ENCODE data around the gene CROCC.
"Not testable (repeated sequence)": the region's sequence is repeated elsewhere in the genome, so short reads cannot be mapped to it uniquely, and the experiment has no call there.

CROCC gene

DNA sequence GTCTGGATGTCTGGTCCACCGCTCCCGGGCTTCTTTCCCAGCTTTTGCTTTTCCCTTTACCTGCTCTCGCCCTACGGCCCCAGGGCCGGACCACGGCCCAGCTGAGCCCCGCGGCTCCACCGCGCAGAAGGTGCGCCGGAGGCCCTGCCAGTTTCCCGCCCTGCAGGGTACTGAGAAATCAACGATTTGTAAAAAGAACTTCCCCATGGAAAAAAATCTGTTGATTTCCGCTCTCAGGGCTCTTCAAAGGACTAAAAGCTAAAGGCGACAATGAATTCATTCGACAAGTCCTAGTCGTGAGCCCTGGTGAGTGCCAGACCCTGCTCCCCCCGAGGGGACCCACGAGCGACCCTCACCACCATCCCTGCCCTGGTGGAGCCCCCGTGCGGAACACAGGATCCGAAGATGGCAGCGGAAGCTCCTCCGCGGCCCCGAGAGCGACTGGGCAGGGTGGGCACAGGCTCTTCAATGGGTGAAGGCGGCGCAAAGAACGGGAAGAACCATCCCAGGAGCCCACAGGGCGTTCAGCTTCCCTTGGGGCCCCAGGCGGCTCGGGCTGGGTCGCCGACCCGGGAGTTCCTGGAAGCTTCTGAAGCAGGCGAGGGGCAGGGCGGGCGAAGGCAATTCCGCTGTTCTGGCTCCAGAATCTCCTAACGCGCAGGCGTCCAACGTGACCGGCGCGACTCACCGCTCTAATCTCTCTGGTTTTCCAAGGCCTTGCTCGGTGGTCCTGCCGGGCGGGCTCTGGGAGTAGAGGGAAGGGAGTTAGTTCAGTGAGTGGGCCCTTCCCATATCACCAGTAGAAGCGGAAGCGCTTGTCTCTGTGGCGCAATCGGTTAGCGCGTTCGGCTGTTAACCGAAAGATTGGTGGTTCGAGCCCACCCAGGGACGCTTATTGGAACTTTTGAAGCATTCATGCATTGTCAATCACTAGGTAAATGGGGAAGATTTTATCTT lies 32.6 kb upstream of the CROCC start:
- Histone ChIP-seq H3K27ac (ENCODE audit: low read depth in 2 of 2, low read length in 2 of 2) (peak overlapping the region; percentile 79 to 81), H3K36me3 (ENCODE audit: control insufficient read depth in 2 of 2, insufficient read depth in 2 of 2, low read length in 2 of 2) (no peaks in the 10 kb centered on the region), H3K4me3 (ENCODE audit: low read length in 2 of 2) (peak overlapping the region; percentile 76 to 78), H3K9me3 (ENCODE audit: control insufficient read depth in 2 of 2, low read length in 2 of 2) (no peaks in the 10 kb centered on the region), H3K27me3 (ENCODE audit: control insufficient read depth in 2 of 2, insufficient read depth in 2 of 2, low read length in 2 of 2) (no peaks in the 10 kb centered on the region), H3K4me1 (ENCODE audit: control insufficient read depth in 2 of 2, insufficient read depth in 2 of 2, low read length in 2 of 2) (peaks cover 0 to 4% of the 10 kb centered on the region in 2 donors), H3K9ac (ENCODE audit: low read depth in 1 of 2, low read length in 2 of 2) (peak overlapping the region; percentile 63 to 88)

DNA sequence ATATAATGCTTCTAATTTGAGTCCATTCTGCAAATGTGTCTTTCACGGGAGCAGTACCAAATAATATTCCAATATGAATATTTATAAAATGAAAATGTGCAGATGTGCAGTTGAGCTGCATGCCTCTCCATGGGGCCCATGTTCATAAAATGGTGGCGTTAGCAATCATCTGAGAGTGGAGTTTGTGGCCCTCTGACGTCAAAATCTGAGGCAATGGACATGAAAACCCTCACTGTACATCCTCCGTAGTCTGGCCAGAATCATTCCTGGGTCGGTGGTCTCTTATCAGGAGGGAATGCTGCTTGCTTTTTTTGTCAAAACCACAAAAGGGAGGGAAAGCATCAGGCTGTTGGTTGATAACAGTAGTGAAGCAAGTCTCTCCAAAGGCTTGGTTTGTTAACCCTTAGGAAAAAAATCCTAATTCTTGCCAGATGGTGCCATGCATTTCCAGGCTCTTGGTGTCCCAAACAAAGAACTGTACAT lies 31.2 kb upstream of the CROCC start:
- not testable (repeated sequence) for H3K27ac ChIP-seq (ENCODE audit: low read depth in 2 of 2, low read length in 2 of 2); H3K9me3 ChIP-seq (ENCODE audit: control insufficient read depth in 2 of 2, low read length in 2 of 2); H3K36me3 ChIP-seq (ENCODE audit: control insufficient read depth in 2 of 2, insufficient read depth in 2 of 2, low read length in 2 of 2); H3K4me3 ChIP-seq (ENCODE audit: low read length in 2 of 2); H3K27me3 ChIP-seq (ENCODE audit: control insufficient read depth in 2 of 2, insufficient read depth in 2 of 2, low read length in 2 of 2); H3K4me1 ChIP-seq (ENCODE audit: control insufficient read depth in 2 of 2, insufficient read depth in 2 of 2, low read length in 2 of 2); H3K9ac ChIP-seq (ENCODE audit: low read depth in 1 of 2, low read length in 2 of 2)

DNA sequence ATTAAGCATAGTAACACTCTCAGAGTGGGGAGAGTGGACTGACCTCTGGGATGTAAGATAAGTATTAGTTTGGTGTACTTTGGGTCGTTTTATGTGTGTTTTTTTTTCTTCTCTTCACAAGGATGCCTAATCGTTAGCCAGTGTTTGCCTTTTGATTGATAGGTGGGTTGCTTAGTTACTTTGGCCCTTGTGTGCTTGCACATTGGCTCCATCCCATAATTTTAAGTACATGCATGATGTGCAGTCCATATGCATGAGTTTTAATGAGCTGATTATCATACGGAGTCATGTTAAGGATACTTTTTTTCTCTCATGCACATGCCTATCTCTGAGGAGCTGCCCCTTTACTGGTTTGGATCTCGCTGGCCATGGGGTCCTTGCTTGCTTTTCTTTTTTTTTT lies 30.7 kb upstream of the CROCC start:
- H3K36me3 ChIP-seq (ENCODE audit: control insufficient read depth in 2 of 2, insufficient read depth in 2 of 2, low read length in 2 of 2); H3K4me3 ChIP-seq (ENCODE audit: low read length in 2 of 2): not testable (repeated sequence)

DNA sequence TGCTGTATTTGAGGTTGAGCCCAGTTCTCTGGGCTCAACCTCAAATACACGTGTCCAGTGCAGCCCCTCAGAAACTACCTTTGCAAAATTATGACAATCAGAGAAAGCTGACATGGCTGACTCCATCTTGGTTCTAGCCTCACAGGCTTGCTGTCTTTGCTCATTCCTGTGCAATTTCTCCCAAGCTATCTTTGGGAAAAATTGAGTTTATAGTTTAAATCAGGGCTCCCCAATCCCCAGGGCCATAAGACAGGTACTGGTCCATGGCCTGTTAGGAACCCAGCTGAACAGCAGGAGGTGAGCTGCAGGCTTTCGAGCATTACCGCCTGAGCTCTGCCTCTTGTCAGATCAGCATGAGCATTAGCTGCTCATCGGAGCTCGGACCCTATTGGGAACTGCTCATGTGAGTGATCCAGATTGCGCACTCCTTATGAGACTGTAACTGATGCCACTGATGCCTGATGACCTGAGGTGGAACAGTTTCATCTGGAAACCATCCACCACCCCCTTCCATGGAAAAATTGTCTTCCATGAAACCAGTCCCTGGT lies 28.7 kb upstream of the CROCC start:
- not testable (repeated sequence) for H3K4me3 ChIP-seq (ENCODE audit: low read length in 2 of 2); H3K27ac ChIP-seq (ENCODE audit: low read depth in 2 of 2, low read length in 2 of 2); H3K27me3 ChIP-seq (ENCODE audit: control insufficient read depth in 2 of 2, insufficient read depth in 2 of 2, low read length in 2 of 2); H3K36me3 ChIP-seq (ENCODE audit: control insufficient read depth in 2 of 2, insufficient read depth in 2 of 2, low read length in 2 of 2); H3K9me3 ChIP-seq (ENCODE audit: control insufficient read depth in 2 of 2, low read length in 2 of 2); H3K9ac ChIP-seq (ENCODE audit: low read depth in 1 of 2, low read length in 2 of 2); H3K4me1 ChIP-seq (ENCODE audit: control insufficient read depth in 2 of 2, insufficient read depth in 2 of 2, low read length in 2 of 2)

More for the DNA sequence above, 30.7 kb upstream of the CROCC start:
- not testable (repeated sequence) for H3K27me3 ChIP-seq (ENCODE audit: control insufficient read depth in 2 of 2, insufficient read depth in 2 of 2, low read length in 2 of 2); H3K9me3 ChIP-seq (ENCODE audit: control insufficient read depth in 2 of 2, low read length in 2 of 2); H3K9ac ChIP-seq (ENCODE audit: low read depth in 1 of 2, low read length in 2 of 2); H3K4me1 ChIP-seq (ENCODE audit: control insufficient read depth in 2 of 2, insufficient read depth in 2 of 2, low read length in 2 of 2); H3K27ac ChIP-seq (ENCODE audit: low read depth in 2 of 2, low read length in 2 of 2)

DNA sequence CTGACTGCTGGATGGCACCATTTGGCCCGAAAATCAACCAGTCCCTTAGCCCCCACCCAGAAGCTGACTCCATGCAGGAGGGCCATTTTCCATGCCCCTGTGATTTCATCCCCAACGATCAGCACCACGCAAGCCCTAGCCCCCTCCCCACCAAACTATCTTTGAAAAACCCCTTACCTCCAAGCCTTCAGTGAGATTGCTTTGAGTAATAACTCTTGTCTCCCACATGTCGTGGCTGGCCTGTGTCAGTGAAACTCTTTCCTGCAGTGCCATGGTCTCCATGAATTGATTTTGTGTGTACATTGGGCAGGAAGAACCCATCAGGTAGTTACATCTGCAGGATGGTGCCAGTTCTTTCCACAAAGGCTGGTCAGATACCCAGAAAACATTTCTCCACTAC lies 27.9 kb upstream of the CROCC start:
- not testable (repeated sequence) for H3K27me3 ChIP-seq (ENCODE audit: control insufficient read depth in 2 of 2, insufficient read depth in 2 of 2, low read length in 2 of 2); H3K4me1 ChIP-seq (ENCODE audit: control insufficient read depth in 2 of 2, insufficient read depth in 2 of 2, low read length in 2 of 2); H3K9me3 ChIP-seq (ENCODE audit: control insufficient read depth in 2 of 2, low read length in 2 of 2); H3K9ac ChIP-seq (ENCODE audit: low read depth in 1 of 2, low read length in 2 of 2); H3K4me3 ChIP-seq (ENCODE audit: low read length in 2 of 2); H3K36me3 ChIP-seq (ENCODE audit: control insufficient read depth in 2 of 2, insufficient read depth in 2 of 2, low read length in 2 of 2); H3K27ac ChIP-seq (ENCODE audit: low read depth in 2 of 2, low read length in 2 of 2)

DNA sequence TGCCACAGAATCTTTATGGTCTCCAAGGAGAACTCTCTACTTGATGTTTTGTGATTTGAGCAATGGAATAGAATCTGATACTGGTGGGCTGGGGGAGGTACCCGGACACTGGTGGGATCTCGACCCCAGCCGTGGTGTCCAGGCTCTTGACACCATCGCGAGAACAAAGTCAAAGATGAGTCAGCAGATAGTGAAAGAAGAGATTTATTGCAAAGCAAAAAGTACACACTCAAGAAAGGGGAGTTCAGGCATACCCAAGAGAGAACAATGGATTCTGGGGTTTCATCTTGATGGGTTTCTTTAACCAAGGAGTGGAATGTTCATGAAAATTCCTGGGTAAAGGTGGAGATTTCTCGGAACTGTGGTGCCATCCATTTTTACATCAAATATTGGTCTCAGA lies 27.4 kb upstream of the CROCC start:
- not testable (repeated sequence) for H3K4me1 ChIP-seq (ENCODE audit: control insufficient read depth in 2 of 2, insufficient read depth in 2 of 2, low read length in 2 of 2); H3K9me3 ChIP-seq (ENCODE audit: control insufficient read depth in 2 of 2, low read length in 2 of 2); H3K27ac ChIP-seq (ENCODE audit: low read depth in 2 of 2, low read length in 2 of 2); H3K27me3 ChIP-seq (ENCODE audit: control insufficient read depth in 2 of 2, insufficient read depth in 2 of 2, low read length in 2 of 2); H3K4me3 ChIP-seq (ENCODE audit: low read length in 2 of 2); H3K36me3 ChIP-seq (ENCODE audit: control insufficient read depth in 2 of 2, insufficient read depth in 2 of 2, low read length in 2 of 2); H3K9ac ChIP-seq (ENCODE audit: low read depth in 1 of 2, low read length in 2 of 2)

DNA sequence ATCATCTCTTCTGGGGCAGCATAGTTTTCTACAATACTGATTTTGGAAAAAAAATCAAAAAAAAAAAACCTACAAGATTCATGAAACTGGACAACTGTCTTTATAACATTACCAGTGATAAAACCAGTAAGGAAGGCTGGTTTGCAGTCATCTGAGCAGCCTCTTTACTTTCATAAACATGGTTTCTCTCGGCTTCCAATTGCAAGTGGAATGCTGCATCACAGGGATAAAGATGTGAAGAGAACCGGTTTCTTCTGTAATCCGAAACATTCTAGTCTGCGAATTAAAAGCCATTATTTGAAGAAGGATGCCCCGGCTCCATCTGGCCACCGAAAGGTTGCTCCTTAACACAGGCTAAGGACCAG lies 26.5 kb upstream of the CROCC start:
- not testable (repeated sequence) for H3K4me1 ChIP-seq (ENCODE audit: control insufficient read depth in 2 of 2, insufficient read depth in 2 of 2, low read length in 2 of 2); H3K9me3 ChIP-seq (ENCODE audit: control insufficient read depth in 2 of 2, low read length in 2 of 2); H3K27me3 ChIP-seq (ENCODE audit: control insufficient read depth in 2 of 2, insufficient read depth in 2 of 2, low read length in 2 of 2); H3K36me3 ChIP-seq (ENCODE audit: control insufficient read depth in 2 of 2, insufficient read depth in 2 of 2, low read length in 2 of 2)
- Histone ChIP-seq H3K9ac (ENCODE audit: low read depth in 1 of 2, low read length in 2 of 2) (peak overlapping the region in 1 of 2 donors; percentile 63), H3K27ac (ENCODE audit: low read depth in 2 of 2, low read length in 2 of 2) (peak overlapping the region in 1 of 2 donors; percentile 85), H3K4me3 (ENCODE audit: low read length in 2 of 2) (peak overlapping the region in 1 of 2 donors; percentile 64)

DNA sequence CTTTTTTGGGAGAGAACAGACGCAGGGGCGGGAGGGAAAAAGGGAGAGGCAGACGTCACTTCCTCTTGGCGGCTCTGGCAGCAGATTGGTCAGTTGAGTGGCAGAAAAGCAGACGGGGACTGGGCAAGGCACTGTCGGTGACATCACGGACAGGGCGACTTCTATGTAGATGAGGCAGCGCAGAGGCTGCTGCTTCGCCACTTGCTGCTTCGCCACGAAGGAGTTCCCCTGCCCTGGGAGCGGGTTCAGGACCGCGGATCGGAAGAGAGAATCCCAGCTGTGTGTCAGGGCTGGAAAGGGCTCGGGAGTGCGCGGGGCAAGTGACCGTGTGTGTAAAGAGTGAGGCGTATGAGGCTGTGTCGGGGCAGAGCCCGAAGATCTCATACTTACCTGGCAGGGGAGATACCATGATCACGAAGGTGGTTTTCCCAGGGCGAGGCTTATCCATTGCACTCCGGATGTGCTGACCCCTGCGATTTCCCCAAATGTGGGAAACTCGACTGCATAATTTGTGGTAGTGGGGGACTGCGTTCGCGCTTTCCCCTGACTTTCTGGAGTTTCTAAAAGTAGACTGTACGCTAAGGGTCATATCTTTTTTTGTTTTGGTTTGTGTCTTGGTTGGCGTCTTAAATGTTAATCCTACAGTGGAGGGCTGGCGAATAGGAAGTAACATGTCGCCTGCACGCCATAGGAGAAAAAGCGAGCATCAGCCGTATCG lies 26.0 kb upstream of the CROCC start, which contains the start of gene RNU1-2:
TSS of gene RNU1-2 (plus strand) at position 383 of the 718 bp plus-strand sequence.
- H3K9me3 ChIP-seq (ENCODE audit: control insufficient read depth in 2 of 2, low read length in 2 of 2); H3K36me3 ChIP-seq (ENCODE audit: control insufficient read depth in 2 of 2, insufficient read depth in 2 of 2, low read length in 2 of 2); H3K4me1 ChIP-seq (ENCODE audit: control insufficient read depth in 2 of 2, insufficient read depth in 2 of 2, low read length in 2 of 2); H3K27me3 ChIP-seq (ENCODE audit: control insufficient read depth in 2 of 2, insufficient read depth in 2 of 2, low read length in 2 of 2): not testable (repeated sequence)
- H3K27ac ChIP-seq (ENCODE audit: low read depth in 2 of 2, low read length in 2 of 2): peak within 1 kb of the TSS; percentile 79 to 85
- peak within 1 kb of the TSS; percentile 54 to 64 for H3K4me3 ChIP-seq (ENCODE audit: low read length in 2 of 2)
- H3K9ac ChIP-seq (ENCODE audit: low read depth in 1 of 2, low read length in 2 of 2): peak within 1 kb of the TSS; percentile 50 to 63

DNA sequence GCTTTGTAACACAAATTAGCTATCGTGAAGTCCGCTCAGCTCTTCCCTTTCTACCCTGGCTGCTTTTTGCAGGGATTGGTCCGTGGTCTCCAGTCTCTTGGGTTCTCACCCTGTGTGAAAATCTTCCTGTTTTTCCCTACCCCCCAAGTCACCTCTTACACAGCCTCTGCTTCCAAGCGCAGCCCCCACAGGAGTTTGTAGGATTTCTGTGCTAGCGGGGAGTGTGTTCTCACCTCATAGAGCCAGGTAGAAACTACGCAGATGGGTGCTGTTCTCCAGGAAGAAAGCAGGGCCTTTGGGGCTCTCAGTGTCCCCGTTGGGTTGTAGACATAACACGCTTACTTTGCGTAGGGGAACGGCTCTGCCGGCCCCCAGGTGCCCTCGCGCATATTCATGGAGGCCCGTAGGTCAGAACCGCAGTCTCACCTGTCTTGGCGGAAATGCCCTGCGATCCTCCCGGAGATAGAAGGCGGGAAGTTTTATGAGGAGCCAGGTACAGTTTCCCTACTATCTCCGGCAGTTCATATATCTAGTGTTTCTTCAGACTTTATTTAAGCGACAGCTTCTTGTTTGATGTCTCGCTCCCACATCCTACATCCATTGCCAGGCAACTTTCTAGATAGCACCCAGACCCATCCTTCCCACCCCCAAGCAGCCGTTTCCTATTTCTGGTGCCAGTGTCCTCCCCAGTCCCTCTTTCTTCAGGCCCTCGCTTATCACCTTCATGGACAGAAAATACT lies 25.2 kb upstream of the CROCC start:
- peak overlapping the region; percentile 23 to 54 for H3K4me3 ChIP-seq (ENCODE audit: low read length in 2 of 2)
- H3K27ac ChIP-seq (ENCODE audit: low read depth in 2 of 2, low read length in 2 of 2): peak overlapping the region; percentile 79 to 85
- peak overlapping the region in 1 of 2 donors; percentile 50 for H3K9ac ChIP-seq (ENCODE audit: low read depth in 1 of 2, low read length in 2 of 2)
- H3K9me3 ChIP-seq (ENCODE audit: control insufficient read depth in 2 of 2, low read length in 2 of 2); H3K4me1 ChIP-seq (ENCODE audit: control insufficient read depth in 2 of 2, insufficient read depth in 2 of 2, low read length in 2 of 2); H3K27me3 ChIP-seq (ENCODE audit: control insufficient read depth in 2 of 2, insufficient read depth in 2 of 2, low read length in 2 of 2); H3K36me3 ChIP-seq (ENCODE audit: control insufficient read depth in 2 of 2, insufficient read depth in 2 of 2, low read length in 2 of 2): not testable (repeated sequence)

Measured in mucosa of rectum (tissue), 2 donors.